GM12875 (cell line): Measurements from ENCODE around the gene ADGRL3.
"Not testable (repeated sequence)": the region's sequence is repeated elsewhere in the genome, so short reads cannot be mapped to it uniquely, and the experiment has no call there.

Experiments used
- H3K4me3 ChIP-seq: one replicate; pipeline ENCODE4 v1.5.1; 2011; ENCODE audit warnings: low read depth, low read length, control low read depth
- CTCF ChIP-seq: IDR thresholded peaks from 2 replicates; pipeline ENCODE4 v1.5.1; 2011; ENCODE audit warnings: low read depth, mild to moderate bottlenecking, control low read depth, inconsistent platforms, low read length, moderate library complexity, borderline replicate concordance; ENCODE audit not compliant: insufficient read depth

ADGRL3 gene

GRCh38 chr4:61741327-61742096, 541.4 kb downstream of the ADGRL3 start:
- H3K4me3 ChIP-seq, result no peak overlapping the region
- no peak for TF ChIP-seq CTCF

GRCh38 chr4:61750810-61751209, 550.7 kb downstream of the ADGRL3 start:
- TF ChIP-seq CTCF, result no peak

GRCh38 chr4:61752617-61753016, 552.5 kb downstream of the ADGRL3 start:
- TF ChIP-seq CTCF, result no peak
- no peak overlapping the region for H3K4me3 ChIP-seq

More at GRCh38 chr4:61750810-61751209, 550.7 kb downstream of the ADGRL3 start:
- H3K4me3 ChIP-seq, result no peak overlapping the region

- TF ChIP-seq CTCF, result no peak
- H3K4me3 ChIP-seq, result no peak overlapping the region
These were observed 553.6 kb downstream of the ADGRL3 start for GRCh38 chr4:61753739-61754138.

GRCh38 chr4:61756937-61757336, 556.8 kb downstream of the ADGRL3 start:
- not testable (repeated sequence) for H3K4me3 ChIP-seq

GRCh38 chr4:61757983-61758382, 557.9 kb downstream of the ADGRL3 start:
- H3K4me3 ChIP-seq, result not testable (repeated sequence)

- not testable (repeated sequence) for H3K4me3 ChIP-seq
These were observed 558.5 kb downstream of the ADGRL3 start for GRCh38 chr4:61758596-61758995.

GRCh38 chr4:61759245-61759644, 559.1 kb downstream of the ADGRL3 start:
- not testable (repeated sequence) for H3K4me3 ChIP-seq

- not testable (repeated sequence) for H3K4me3 ChIP-seq
These were observed 559.8 kb downstream of the ADGRL3 start for GRCh38 chr4:61759885-61760284.

GRCh38 chr4:61760820-61761219, 560.7 kb downstream of the ADGRL3 start:
- TF ChIP-seq CTCF, result no peak
- no peak overlapping the region for H3K4me3 ChIP-seq
